ENCODE measurements around the gene COMMD7.
"Not testable (repeated sequence)": the region's sequence is repeated elsewhere in the genome, so short reads cannot be mapped to it uniquely, and the experiment has no call there.

The COMMD7 gene

DNA sequence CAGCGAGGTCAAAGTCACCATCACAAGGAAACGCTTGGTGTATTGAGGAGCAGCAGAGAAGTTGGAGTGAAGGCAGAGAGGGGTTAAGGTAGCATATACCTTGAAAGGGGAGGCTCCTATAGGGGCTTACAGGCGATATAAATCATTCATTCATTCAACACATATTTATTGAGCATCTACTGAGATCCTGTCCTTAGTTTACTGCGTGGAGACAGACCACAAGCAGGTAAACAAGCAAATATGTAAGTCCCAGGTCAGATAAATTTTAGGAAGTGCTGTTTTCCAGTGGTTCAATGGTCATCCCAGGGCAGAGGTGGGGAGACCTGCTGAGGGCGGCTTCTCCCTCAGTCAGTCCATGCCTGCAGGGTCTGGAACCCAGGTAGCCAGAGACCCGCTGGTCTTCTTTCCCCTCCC lies 18.2 kb upstream of the COMMD7 start:
- DNase-seq (no peak), ATAC-seq (replicated peaks) (no peak)
- Mint-ChIP-seq H3K9me3 (no peaks in the 10 kb centered on the region), H3K27ac (peak overlapping the region; percentile 83), H3K4me3 (peak overlapping the region; percentile 83 to 90), H3K27me3 (peaks cover 9 to 24% of the 10 kb centered on the region in 2 donors), H3K4me1 (peaks cover 14 to 29% of the 10 kb centered on the region in 2 donors), H3K36me3 (peaks cover 0 to 2% of the 10 kb centered on the region in 2 donors)

- Mint-ChIP-seq H3K27me3 (no peaks in the 10 kb centered on the region), H3K4me3 (no peak overlapping the region), H3K36me3 (no peaks in the 10 kb centered on the region), H3K27ac (no peak overlapping the region), H3K4me1 (peaks cover under 1 to 2% of the 10 kb centered on the region in 2 donors), H3K9me3 (no peaks in the 10 kb centered on the region)
- ATAC-seq (replicated peaks) (no peak), DNase-seq (no peak)
These were observed 12.9 kb upstream of the COMMD7 start for GRCh38 chr20:32756156-32756555.

GRCh38 chr20:32753731-32754130 lies 10.5 kb upstream of the COMMD7 start:
- H3K36me3 Mint-ChIP-seq = no peaks in the 10 kb centered on the region
- no peaks in the 10 kb centered on the region for H3K9me3 Mint-ChIP-seq
- no peaks in the 10 kb centered on the region for H3K4me1 Mint-ChIP-seq
- no peak overlapping the region for H3K27ac Mint-ChIP-seq
- no peaks in the 10 kb centered on the region for H3K27me3 Mint-ChIP-seq
- DNase-seq = no peak
- ATAC-seq (replicated peaks) = no peak
- no peak overlapping the region for H3K4me3 Mint-ChIP-seq

DNA sequence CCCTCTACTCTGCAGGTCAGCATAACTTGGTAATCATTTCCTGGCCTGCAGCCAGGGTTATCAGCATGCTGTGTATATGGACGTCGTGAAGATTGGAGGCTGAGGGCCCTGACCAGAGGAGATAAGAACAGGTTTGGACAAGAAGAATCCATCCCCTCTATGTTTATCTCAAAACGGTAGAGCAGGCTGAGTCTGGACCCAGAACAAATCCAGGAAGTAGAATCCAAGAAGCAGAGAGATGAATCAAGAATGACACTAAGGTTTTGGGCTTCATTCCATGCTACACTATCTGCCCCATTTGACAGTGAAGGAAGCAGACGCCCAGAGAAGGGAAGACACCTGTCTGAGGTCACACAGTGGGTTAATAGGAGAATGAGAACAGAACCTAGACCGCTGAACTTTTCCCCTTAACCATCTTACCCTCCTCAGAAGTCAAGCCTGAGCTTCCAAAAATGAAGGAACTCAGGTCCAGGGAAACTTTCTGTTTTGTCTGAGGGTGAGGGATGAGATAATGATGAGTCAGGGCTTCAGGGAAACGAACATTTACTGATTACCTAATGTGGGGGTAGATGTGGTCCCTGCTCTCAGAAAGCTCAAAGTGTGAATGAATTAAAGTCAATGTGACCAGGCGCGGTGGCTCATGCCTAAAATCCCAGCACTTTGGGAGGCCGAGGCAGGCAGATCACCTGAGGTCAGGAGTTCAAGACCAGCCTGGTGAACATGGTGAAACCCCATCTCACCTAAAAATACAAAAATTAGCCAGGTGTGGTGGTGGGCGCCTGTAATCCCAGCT lies 9.4 kb upstream of the COMMD7 start:
- DNase-seq (no peak), ATAC-seq (replicated peaks) (no peak)
- H3K4me3 Mint-ChIP-seq = no peak overlapping the region
- no peaks in the 10 kb centered on the region for H3K4me1 Mint-ChIP-seq
- H3K9me3 Mint-ChIP-seq = no peaks in the 10 kb centered on the region
- no peaks in the 10 kb centered on the region for H3K36me3 Mint-ChIP-seq
- H3K27me3 Mint-ChIP-seq = no peaks in the 10 kb centered on the region
- no peak overlapping the region for H3K27ac Mint-ChIP-seq

GRCh38 chr20:32751702-32752457 lies 8.6 kb upstream of the COMMD7 start:
- Mint-ChIP-seq H3K27me3 (no peaks in the 10 kb centered on the region), H3K36me3 (no peaks in the 10 kb centered on the region), H3K4me3 (no peak overlapping the region), H3K9me3 (no peaks in the 10 kb centered on the region), H3K27ac (no peak overlapping the region), H3K4me1 (no peaks in the 10 kb centered on the region)
- DNase-seq (no peak), ATAC-seq (replicated peaks) (no peak)

GRCh38 chr20:32751293-32751692 lies 8.0 kb upstream of the COMMD7 start:
- Mint-ChIP-seq H3K4me3 (no peak overlapping the region), H3K4me1 (no peaks in the 10 kb centered on the region), H3K27me3 (no peaks in the 10 kb centered on the region), H3K9me3 (no peaks in the 10 kb centered on the region), H3K27ac (no peak overlapping the region), H3K36me3 (no peaks in the 10 kb centered on the region)
- ATAC-seq (replicated peaks) = no peak
- DNase-seq = no peak

GRCh38 chr20:32749914-32750637 lies 6.8 kb upstream of the COMMD7 start:
- Mint-ChIP-seq H3K36me3 (no peaks in the 10 kb centered on the region), H3K9me3 (no peaks in the 10 kb centered on the region), H3K27ac (no peak overlapping the region), H3K4me3 (no peak overlapping the region), H3K27me3 (no peaks in the 10 kb centered on the region), H3K4me1 (peaks cover 0 to 1% of the 10 kb centered on the region in 2 donors)
- ATAC-seq (replicated peaks) (no peak), DNase-seq (no peak)

DNA sequence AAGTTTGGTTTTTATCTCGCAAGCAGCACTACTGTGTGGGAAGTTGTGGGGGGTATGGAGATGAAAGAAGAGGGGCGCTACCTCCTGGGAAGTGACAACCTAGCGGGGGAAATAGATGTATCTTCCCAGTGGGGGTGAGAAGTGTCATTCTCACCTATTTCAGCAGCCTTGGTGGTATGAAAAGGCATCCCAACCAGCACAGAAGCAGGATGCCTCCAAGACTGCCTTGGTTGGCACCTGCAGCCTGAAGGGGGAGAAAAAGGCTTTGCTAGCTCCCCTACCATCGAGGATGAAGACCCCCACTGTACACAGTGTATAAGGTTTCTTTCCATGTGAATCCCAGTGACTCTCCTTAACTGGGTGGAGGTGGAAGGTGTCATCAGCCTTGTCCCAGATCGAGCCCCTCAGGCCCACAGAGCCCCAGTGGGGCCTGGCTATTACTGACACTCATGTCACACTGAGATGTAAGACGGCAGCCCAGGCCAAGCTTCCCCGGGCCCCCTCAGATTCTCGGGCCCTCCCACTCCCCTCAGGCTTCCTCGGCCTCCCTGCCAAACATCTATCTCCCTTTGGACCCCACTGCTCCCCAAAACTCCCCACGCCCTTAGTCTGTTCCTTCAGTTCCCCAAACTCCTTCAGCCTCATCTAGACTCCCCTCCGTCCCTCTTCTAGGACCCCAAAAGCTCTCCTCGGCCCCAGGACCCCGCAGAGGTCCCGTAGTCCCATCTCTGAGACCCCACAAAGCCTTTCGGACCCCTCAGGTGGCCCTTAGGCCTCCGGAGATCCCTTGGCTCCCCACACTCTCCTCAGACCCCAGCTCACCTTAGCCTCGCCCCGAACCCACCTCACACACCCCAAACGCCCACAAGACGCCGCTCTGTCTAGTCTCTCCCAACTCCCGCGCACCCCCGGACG lies 688 bp downstream of the COMMD7 start:
- DNase-seq (no peak), ATAC-seq (replicated peaks) (peak; percentile 18 to 26)
- Mint-ChIP-seq H3K4me3 (peak overlapping the region; percentile 94 to 96), H3K36me3 (peaks cover 0 to 7% of the 10 kb centered on the region in 2 donors), H3K27ac (peak overlapping the region; percentile 95), H3K9me3 (no peaks in the 10 kb centered on the region), H3K27me3 (no peaks in the 10 kb centered on the region), H3K4me1 (peaks cover 20 to 33% of the 10 kb centered on the region in 2 donors)

DNA sequence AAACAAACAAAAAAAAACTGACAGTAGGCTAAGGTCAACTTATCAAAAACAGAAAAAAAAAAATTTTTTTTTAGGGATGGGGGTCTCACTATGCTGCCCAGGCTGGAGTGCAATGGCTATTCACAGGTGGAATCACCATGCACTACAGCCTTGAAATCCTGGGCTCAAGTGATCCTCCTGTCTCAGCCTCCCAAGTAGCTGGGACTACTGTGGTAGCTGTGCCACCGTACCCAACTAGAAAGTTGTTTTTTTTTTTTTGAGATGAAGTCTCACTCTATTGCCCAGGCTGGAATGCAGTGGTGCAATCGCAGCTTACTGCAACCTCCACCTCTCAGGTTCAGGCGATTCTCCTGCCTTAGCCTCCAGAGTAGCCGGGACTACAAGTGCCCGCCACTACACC lies 2.1 kb downstream of the COMMD7 start:
- no peaks in the 10 kb centered on the region for H3K9me3 Mint-ChIP-seq
- H3K27ac Mint-ChIP-seq = no peak overlapping the region
- ATAC-seq (replicated peaks) (no peak), DNase-seq (no peak)
- no peak overlapping the region for H3K4me3 Mint-ChIP-seq
- peaks cover 20 to 33% of the 10 kb centered on the region in 2 donors for H3K4me1 Mint-ChIP-seq
- H3K27me3 Mint-ChIP-seq = no peaks in the 10 kb centered on the region
- H3K36me3 Mint-ChIP-seq = peaks cover 2 to 7% of the 10 kb centered on the region in 2 donors

GRCh38 chr20:32737371-32738223 lies 5.7 kb downstream of the COMMD7 start:
- Mint-ChIP-seq H3K27me3 (no peaks in the 10 kb centered on the region), H3K9me3 (no peaks in the 10 kb centered on the region), H3K4me3 (no peak overlapping the region), H3K4me1 (peaks cover 5 to 15% of the 10 kb centered on the region in 2 donors), H3K36me3 (peaks cover 2 to 4% of the 10 kb centered on the region in 2 donors), H3K27ac (no peak overlapping the region)
- DNase-seq (no peak), ATAC-seq (replicated peaks) (peak in 1 of 2 donors; percentile 34)

GRCh38 chr20:32731882-32732266 lies 11.4 kb downstream of the COMMD7 start:
- H3K27ac Mint-ChIP-seq = no peak overlapping the region
- H3K27me3 Mint-ChIP-seq = no peaks in the 10 kb centered on the region
- H3K4me3 Mint-ChIP-seq = no peak overlapping the region
- peaks cover 2 to 9% of the 10 kb centered on the region in 2 donors for H3K4me1 Mint-ChIP-seq
- DNase-seq (no peak), ATAC-seq (replicated peaks) (no peak)
- no peaks in the 10 kb centered on the region for H3K9me3 Mint-ChIP-seq
- H3K36me3 Mint-ChIP-seq = peaks cover 11 to 18% of the 10 kb centered on the region in 2 donors

GRCh38 chr20:32729334-32729733 lies 13.9 kb downstream of the COMMD7 start:
- ATAC-seq (replicated peaks); H3K9me3 Mint-ChIP-seq; DNase-seq; H3K4me3 Mint-ChIP-seq; H3K27me3 Mint-ChIP-seq; H3K27ac Mint-ChIP-seq; H3K4me1 Mint-ChIP-seq: not testable (repeated sequence)
- peaks cover 14 to 36% of the 10 kb centered on the region in 2 donors for H3K36me3 Mint-ChIP-seq

GRCh38 chr20:32728435-32728834 lies 14.8 kb downstream of the COMMD7 start:
- H3K36me3 Mint-ChIP-seq = peaks cover 14 to 36% of the 10 kb centered on the region in 2 donors
- DNase-seq; H3K27ac Mint-ChIP-seq; H3K27me3 Mint-ChIP-seq; H3K4me3 Mint-ChIP-seq; H3K4me1 Mint-ChIP-seq; H3K9me3 Mint-ChIP-seq; ATAC-seq (replicated peaks): not testable (repeated sequence)

Measured in stimulated activated naive B cell treated with anti-CD40 and anti-IgM and Interleukin-4, amounts not matched to agents 10 μg/mL and 1 μg/mL and 100 μg/mL, for 72 hours (primary cell).